Measurements from ENCODE around the gene SERPINA9.

Gene SERPINA9

DNA sequence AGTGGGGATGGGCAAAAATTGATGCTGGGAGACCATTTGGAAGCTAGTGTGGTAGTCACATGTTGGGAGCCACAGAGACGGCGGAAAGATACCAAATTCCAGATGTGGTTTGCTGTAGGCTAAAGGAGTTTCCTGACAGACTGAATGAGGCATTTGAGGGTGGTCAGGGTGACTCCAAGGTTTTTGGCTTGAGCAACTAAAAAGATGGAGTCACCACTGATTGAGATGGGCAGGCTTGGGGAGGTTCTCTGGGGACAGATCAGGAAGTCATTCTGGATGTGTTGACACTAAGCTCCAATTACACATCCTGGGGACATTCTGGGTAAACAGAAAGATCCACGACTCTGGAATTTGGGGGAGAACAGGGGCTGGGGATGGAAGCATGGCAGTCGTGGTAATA lies 15.5 kb upstream of the SERPINA9 start:
- peak in 1 of 2 donors; percentile 10 for DNase-seq (ENCODE audit: low read depth in 2 of 2)
- no peak overlapping the region for H3K4me3 ChIP-seq (replicated peaks in 1 of 2; ENCODE audit: low read depth in 2 of 2, low read length in 2 of 2)
- TF ChIP-seq, protein P1, sequence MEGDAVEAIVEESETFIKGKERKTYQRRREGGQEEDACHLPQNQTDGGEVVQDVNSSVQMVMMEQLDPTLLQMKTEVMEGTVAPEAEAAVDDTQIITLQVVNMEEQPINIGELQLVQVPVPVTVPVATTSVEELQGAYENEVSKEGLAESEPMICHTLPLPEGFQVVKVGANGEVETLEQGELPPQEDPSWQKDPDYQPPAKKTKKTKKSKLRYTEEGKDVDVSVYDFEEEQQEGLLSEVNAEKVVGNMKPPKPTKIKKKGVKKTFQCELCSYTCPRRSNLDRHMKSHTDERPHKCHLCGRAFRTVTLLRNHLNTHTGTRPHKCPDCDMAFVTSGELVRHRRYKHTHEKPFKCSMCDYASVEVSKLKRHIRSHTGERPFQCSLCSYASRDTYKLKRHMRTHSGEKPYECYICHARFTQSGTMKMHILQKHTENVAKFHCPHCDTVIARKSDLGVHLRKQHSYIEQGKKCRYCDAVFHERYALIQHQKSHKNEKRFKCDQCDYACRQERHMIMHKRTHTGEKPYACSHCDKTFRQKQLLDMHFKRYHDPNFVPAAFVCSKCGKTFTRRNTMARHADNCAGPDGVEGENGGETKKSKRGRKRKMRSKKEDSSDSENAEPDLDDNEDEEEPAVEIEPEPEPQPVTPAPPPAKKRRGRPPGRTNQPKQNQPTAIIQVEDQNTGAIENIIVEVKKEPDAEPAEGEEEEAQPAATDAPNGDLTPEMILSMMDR (IDR thresholded peaks at IDR 0.05; ENCODE audit: low read depth, low read length), result no peak

- TF ChIP-seq, protein P1 (IDR thresholded peaks at IDR 0.05; ENCODE audit: low read depth, low read length), result no peak
These were observed 13.3 kb upstream of the SERPINA9 start for GRCh38 chr14:94489336-94489735.

GRCh38 chr14:94486883-94487282 lies 10.9 kb upstream of the SERPINA9 start:
- no peak for DNase-seq (ENCODE audit: low read depth in 2 of 2)
- H3K4me3 ChIP-seq (replicated peaks in 1 of 2; ENCODE audit: low read depth in 2 of 2, low read length in 2 of 2), result no peak overlapping the region
- TF ChIP-seq, protein P1 (IDR thresholded peaks at IDR 0.05; ENCODE audit: low read depth, low read length), result no peak

More at GRCh38 chr14:94489336-94489735, 13.3 kb upstream of the SERPINA9 start:
- no peak overlapping the region for H3K4me3 ChIP-seq (replicated peaks in 1 of 2; ENCODE audit: low read depth in 2 of 2, low read length in 2 of 2)
- no peak for DNase-seq (ENCODE audit: low read depth in 2 of 2)

GRCh38 chr14:94485944-94486841 lies 10.2 kb upstream of the SERPINA9 start:
- H3K4me3 ChIP-seq (replicated peaks in 1 of 2; ENCODE audit: low read depth in 2 of 2, low read length in 2 of 2), result no peak overlapping the region
- TF ChIP-seq, protein P1 (IDR thresholded peaks at IDR 0.05; ENCODE audit: low read depth, low read length), result peak; percentile 100

GRCh38 chr14:94484481-94484880 lies 8.5 kb upstream of the SERPINA9 start:
- TF ChIP-seq, protein P1 (IDR thresholded peaks at IDR 0.05; ENCODE audit: low read depth, low read length), result no peak
- DNase-seq (ENCODE audit: low read depth in 2 of 2), result peak in 1 of 2 donors; percentile 46
- no peak overlapping the region for H3K4me3 ChIP-seq (replicated peaks in 1 of 2; ENCODE audit: low read depth in 2 of 2, low read length in 2 of 2)

More at GRCh38 chr14:94485944-94486841, 10.2 kb upstream of the SERPINA9 start:
- peak; percentile 57 to 59 for DNase-seq (ENCODE audit: low read depth in 2 of 2)

DNA sequence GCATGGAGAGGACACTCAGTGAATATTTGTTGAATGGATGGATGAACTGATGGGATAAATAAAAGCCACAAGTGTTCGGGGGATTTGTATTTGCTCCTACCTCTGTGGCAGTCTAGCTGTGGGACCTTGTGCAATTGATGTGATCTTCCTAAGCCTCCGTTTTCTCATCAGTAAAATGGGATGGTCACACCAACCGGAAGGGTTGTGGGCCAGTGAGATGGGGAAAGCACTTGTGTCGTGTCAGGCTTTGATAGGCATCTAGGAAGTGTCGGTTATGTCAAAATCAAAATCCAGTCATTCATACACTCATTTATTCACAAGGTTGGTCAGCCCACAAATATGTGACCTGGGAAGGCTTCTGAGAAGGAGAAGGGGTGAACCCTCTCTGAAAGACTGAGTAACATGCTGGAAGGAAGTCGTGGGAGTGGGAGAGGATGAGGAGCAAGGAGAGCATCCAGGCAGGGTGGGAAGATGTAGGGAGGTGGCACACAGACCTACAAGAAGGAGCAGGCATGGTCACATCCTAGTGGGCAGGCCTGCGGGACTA lies 7.8 kb upstream of the SERPINA9 start:
- no peak overlapping the region for H3K4me3 ChIP-seq (replicated peaks in 1 of 2; ENCODE audit: low read depth in 2 of 2, low read length in 2 of 2)
- DNase-seq (ENCODE audit: low read depth in 2 of 2), result peak in 1 of 2 donors; percentile 75
- TF ChIP-seq, protein P1 (IDR thresholded peaks at IDR 0.05; ENCODE audit: low read depth, low read length), result no peak
